HepG2 (cell line): Measurements from ENCODE around the gene GDF11. TPM values are rescaled to one million over a fixed set of nuclear protein-coding genes. Genes with fewer than 3 reads are reported as not detected.
A peak's percentile ranks its signal among the peaks of the same experiment; 100 is the strongest.

ENCODE experiments used
- KDM6A ChIP-seq: IDR thresholded peaks from 2 replicates; pipeline ENCODE4 v1.6.1; 2016; ENCODE audit warnings: low read depth
- KLF6 ChIP-seq: IDR thresholded peaks from 2 replicates; pipeline ENCODE4 v1.8.0; 2016; ENCODE audit warnings: missing biosample characterization, missing genetic modification reagents
- MXI1 ChIP-seq: IDR thresholded peaks from 3 replicates; pipeline ENCODE4 v1.6.1; 2012; ENCODE audit warnings: low read depth, low read length, inconsistent platforms, borderline replicate concordance
- PLSCR1 ChIP-seq: sonication (generic); formaldehyde crosslinking; IDR thresholded peaks from 2 replicates; pipeline ENCODE4 v1.5.0; 2020; ENCODE audit warnings: missing genetic modification reagents, mild to moderate bottlenecking, borderline replicate concordance
- SKIL ChIP-seq: sonication (generic); formaldehyde crosslinking; IDR thresholded peaks from 2 replicates; pipeline ENCODE4 v1.8.0; 2022; ENCODE audit warnings: missing genetic modification reagents, mild to moderate bottlenecking, moderate library complexity, borderline replicate concordance
- SMYD3 ChIP-seq: sonication (generic); formaldehyde crosslinking; IDR thresholded peaks from 2 replicates; pipeline ENCODE4 v1.8.1; 2023; ENCODE audit warnings: mild to moderate bottlenecking, missing genetic modification reagents
- SNAPC2 ChIP-seq: sonication (generic); formaldehyde crosslinking; IDR thresholded peaks from 2 replicates; pipeline ENCODE4 v1.8.1; 2022; ENCODE audit warnings: mild to moderate bottlenecking, missing genetic modification reagents
- TEAD3 ChIP-seq: optimal IDR thresholded peaks from 2 replicates; pipeline ENCODE3; 2016; ENCODE audit warnings: borderline replicate concordance
- THAP7 ChIP-seq: sonication (generic); formaldehyde crosslinking; IDR thresholded peaks from 2 replicates; pipeline ENCODE4 v1.8.1; 2023; ENCODE audit warnings: mild to moderate bottlenecking, missing genetic modification reagents
- ZFP36L1 ChIP-seq: sonication (generic); formaldehyde crosslinking; IDR thresholded peaks from 2 replicates; pipeline ENCODE4 v1.8.0; 2022; ENCODE audit warnings: mild to moderate bottlenecking, missing genetic modification reagents, moderate library complexity
- ZFYVE20 ChIP-seq: sonication (generic); formaldehyde crosslinking; IDR thresholded peaks from 2 replicates; pipeline ENCODE4 v1.8.0; 2023; ENCODE audit warnings: low read depth, mild to moderate bottlenecking, moderate library complexity, missing genetic modification reagents, borderline replicate concordance
- ZNF367 ChIP-seq: sonication (generic); formaldehyde crosslinking; IDR thresholded peaks from 2 replicates; pipeline ENCODE4 v1.4.0; 2020; ENCODE audit warnings: missing genetic modification reagents, borderline replicate concordance
- ZNF574 ChIP-seq: sonication (generic); formaldehyde crosslinking; IDR thresholded peaks from 2 replicates; pipeline ENCODE4 v1.4.0; 2020; ENCODE audit warnings: missing genetic modification reagents
- ZNF597 ChIP-seq: sonication (generic); formaldehyde crosslinking; IDR thresholded peaks from 2 replicates; pipeline ENCODE4 v1.5.0; 2020; ENCODE audit warnings: missing genetic modification reagents
- ZNF773 ChIP-seq: sonication (generic); formaldehyde crosslinking; IDR thresholded peaks from 2 replicates; pipeline ENCODE4 v1.4.0; 2020; ENCODE audit warnings: missing genetic modification reagents, borderline replicate concordance
- polyA plus RNA-seq, 8 experiments: library from polyadenylated mRNA; depleted of rRNA in 3 of 8; stranded (reverse) in 7 of 8; unstranded in 1 of 8; fragments of >200 nt; fragmentation: Illumina TruSeq in 4 of 8; extraction: Trizol in 4 of 8; gene quantifications; 2 replicates each; pipeline versions ENCODE4 v1.2.1 to v1.2.3, GENCODE V29; 2011 to 2016; ENCODE audit warnings: low read depth in 4 of 8, missing spikeins in 1 of 8, mixed read lengths in 1 of 8; ENCODE audit not compliant: insufficient read depth in 1 of 8
- total RNA-seq, 5 experiments: library from RNA; depleted of rRNA; stranded (reverse); fragments of >200 nt; fragmentation: Illumina TruSeq; extraction: Trizol; gene quantifications; 2 replicates each; pipeline ENCODE4 v1.2.3, GENCODE V29; 2016; ENCODE audit warnings: low read depth in 1 of 5

The GDF11 gene
- total and polyA plus RNA-seq, 2 of the 13 experiments (the other 11 are each of a cell fraction or from before 2014, with no cell fraction given), result 0.63 to 1.5 TPM

GRCh38 chr12:55736780-55737580 lies 5.9 kb upstream of the GDF11 start (continued):
- TF ChIP-seq THAP7 (CRISPR knock-in tag), result no peak
- no peak for TF ChIP-seq ZFP36L1 (CRISPR knock-in tag)
- TF ChIP-seq SKIL, result no peak
- no peak for TF ChIP-seq KLF6 (CRISPR knock-in tag)
- TF ChIP-seq SNAPC2 (CRISPR knock-in tag), result no peak
- no peak for TF ChIP-seq ZNF574
- peak; percentile 22 for TF ChIP-seq TEAD3 (CRISPR knock-in tag)
- peak; percentile 37; the same call in 1 of the 3 replicates for TF ChIP-seq MXI1
- TF ChIP-seq SMYD3, result no peak
- no peak for TF ChIP-seq PLSCR1
- TF ChIP-seq ZNF367 (CRISPR knock-in tag), result no peak
- no peak for TF ChIP-seq ZNF597 (CRISPR knock-in tag)
- TF ChIP-seq KDM6A, result no peak
- 0 out of 2 replicates have a peak, but pooled peaks have one; percentile 30 for TF ChIP-seq ZNF773 (CRISPR knock-in tag)
- no peak for TF ChIP-seq ZFYVE20
- TF ChIP-seq, all 625 proteins: peak for 82
